Neural cell (in vitro differentiated cells): ENCODE measurements around the gene MYO7A. TPM values are rescaled to one million over a fixed set of nuclear protein-coding genes. Genes with fewer than 3 reads are reported as not detected.

Source experiments
- H2AFZ ChIP-seq: fragments of 200-600, 300-800 bp; sonication (generic), shearing (Covaris generic); 2 replicates; pipeline ENCODE4 v1.6.0; 2014; ENCODE audit warnings: low read depth, mild to moderate bottlenecking, antibody characterized with exemption, low read length, moderate library complexity
- H3F3A ChIP-seq: fragments of 200-600 bp; shearing (Covaris generic); 2 replicates; pipeline ENCODE4 v1.6.1; 2016; ENCODE audit warnings: mild to moderate bottlenecking, moderate library complexity, mixed read lengths, antibody characterized with exemption, low read length; ENCODE audit not compliant: insufficient read depth, poor library complexity, severe bottlenecking
- H3K27ac ChIP-seq: fragments of 200-600, 300-800 bp; sonication (generic), shearing (Covaris generic); 2 replicates; pipeline ENCODE4 v1.5.1; 2014; ENCODE audit warnings: mild to moderate bottlenecking, low read length, moderate library complexity
- H3K27me3 ChIP-seq: fragments of 300-800, 200-600 bp; sonication (generic), shearing (Covaris generic); 2 replicates; pipeline ENCODE4 v1.6.0; 2014; ENCODE audit warnings: mild to moderate bottlenecking, low read depth, low read length, moderate library complexity; ENCODE audit not compliant: insufficient read depth
- H3K36me3 ChIP-seq: fragments of 300-800, 200-600 bp; sonication (generic), shearing (Covaris generic); 2 replicates; pipeline ENCODE4 v1.5.1; 2014; ENCODE audit warnings: mild to moderate bottlenecking, antibody characterized with exemption, low read length, moderate library complexity; ENCODE audit not compliant: insufficient read depth
- H3K4me2 ChIP-seq: fragments of 300-800, 200-600 bp; sonication (generic), shearing (Covaris generic); 2 replicates; pipeline ENCODE4 v1.6.0; 2014; ENCODE audit warnings: mild to moderate bottlenecking, low read length
- H3K4me3 ChIP-seq: fragments of 300-800, 200-600 bp; sonication (generic), shearing (Covaris generic); 2 replicates; pipeline ENCODE4 v1.5.1; 2014; ENCODE audit warnings: mild to moderate bottlenecking, low read length, moderate library complexity
- H3K79me2 ChIP-seq: fragments of 200-600 bp; shearing (Covaris generic); replicated peaks from 2 replicates; pipeline ENCODE4 v1.6.0; 2014; ENCODE audit warnings: mild to moderate bottlenecking, low read length, moderate library complexity; ENCODE audit not compliant: insufficient read depth
- H3K9ac ChIP-seq: fragments of 300-800, 200-600 bp; sonication (generic), shearing (Covaris generic); 2 replicates; pipeline ENCODE4 v1.6.1; 2016; ENCODE audit warnings: mild to moderate bottlenecking, low read length, mixed read lengths
- H3K9me2 ChIP-seq: fragments of 200-600 bp; shearing (Covaris generic); 2 replicates; pipeline ENCODE4 v1.6.1; 2016; ENCODE audit warnings: mild to moderate bottlenecking, low read length, mixed read lengths; ENCODE audit not compliant: insufficient read depth
- H3K9me3 ChIP-seq: fragments of 200-600, 300-800 bp; sonication (generic), shearing (Covaris generic); 2 replicates; pipeline ENCODE4 v1.6.1; 2016; ENCODE audit warnings: mild to moderate bottlenecking, mixed run types, low read length, moderate library complexity, mixed read lengths
- H4K20me1 ChIP-seq: fragments of 200-600 bp; shearing (Covaris generic); 2 replicates; pipeline ENCODE4 v1.6.1; 2016; ENCODE audit warnings: mild to moderate bottlenecking, mixed run types; ENCODE audit not compliant: insufficient read depth
- CTCF ChIP-seq: fragments of 450-650 bp; IDR thresholded peaks from 2 replicates; pipeline ENCODE4 v1.5.1; 2014; ENCODE audit warnings: antibody characterized with exemption, mild to moderate bottlenecking, moderate library complexity; ENCODE audit not compliant: poor library complexity, severe bottlenecking
- EP300 ChIP-seq: fragments of 450-650 bp; conservative IDR thresholded peaks from 2 replicates; pipeline ENCODE4 v1.6.1; 2014; ENCODE audit warnings: antibody characterized with exemption, mild to moderate bottlenecking, moderate library complexity; ENCODE audit not compliant: poor library complexity, severe bottlenecking
- EZH2 ChIP-seq: fragments of 200-600, 300-800 bp; shearing (Covaris generic), sonication (generic); IDR thresholded peaks from 2 replicates; pipeline ENCODE4 v1.6.1; 2014; ENCODE audit warnings: antibody characterized with exemption, low read length, borderline replicate concordance, mild to moderate bottlenecking; ENCODE audit not compliant: insufficient read depth, poor library complexity, severe bottlenecking
- MXI1 ChIP-seq: fragments of 450-650 bp; conservative IDR thresholded peaks from 2 replicates; pipeline ENCODE4 v1.6.1; 2014; ENCODE audit warnings: antibody characterized with exemption, mild to moderate bottlenecking; ENCODE audit not compliant: poor library complexity, severe bottlenecking
- POLR2AphosphoS5 ChIP-seq: IDR thresholded peaks from 2 replicates; pipeline ENCODE4 v1.6.1; 2012
- RAD21 ChIP-seq: fragments of 450-650 bp; conservative IDR thresholded peaks from 2 replicates; pipeline ENCODE4 v1.6.1; 2014; ENCODE audit warnings: antibody characterized with exemption, mild to moderate bottlenecking, moderate library complexity
- REST ChIP-seq: IDR thresholded peaks from 2 replicates; pipeline ENCODE4 v1.6.1; 2012; ENCODE audit warnings: borderline replicate concordance
- SMC3 ChIP-seq: fragments of 450-650 bp; conservative IDR thresholded peaks from 2 replicates; pipeline ENCODE4 v1.6.1; 2014; ENCODE audit warnings: antibody characterized with exemption, mild to moderate bottlenecking, moderate library complexity; ENCODE audit not compliant: poor library complexity
- TAF1 ChIP-seq: IDR thresholded peaks from 2 replicates; pipeline ENCODE4 v1.6.1; 2012; ENCODE audit warnings: low read depth
- polyA plus RNA-seq: library from polyadenylated mRNA; depleted of rRNA; stranded (reverse); fragments of >200 nt; gene quantifications from 2 replicates; pipeline ENCODE4 v1.2.3, GENCODE V29; 2014

MYO7A gene
- polyA plus RNA-seq, 1 donor from 2014 or later: 0.61 TPM

- H3K27me3 ChIP-seq: no peaks in the 10 kb centered on the region
- no peaks in the 10 kb centered on the region for H3F3A ChIP-seq
- H3K9me3 ChIP-seq: no peaks in the 10 kb centered on the region
- no peak overlapping the region for H2AFZ ChIP-seq
- H4K20me1 ChIP-seq: no peaks in the 10 kb centered on the region
- H3K9me2 ChIP-seq: no peaks in the 10 kb centered on the region
- H3K9ac ChIP-seq: no peak overlapping the region
- TF ChIP-seq RAD21 (no peak), TAF1 (no peak), SMC3 (no peak), POLR2AphosphoS5 (no peak), CTCF (no peak), EP300 (no peak), EZH2 (no peak), REST (no peak), MXI1 (no peak)
- H3K27ac ChIP-seq: no peak overlapping the region
- H3K4me2 ChIP-seq: no peak overlapping the region
- H3K36me3 ChIP-seq: no peaks in the 10 kb centered on the region
- H3K4me3 ChIP-seq: no peak overlapping the region
- no peaks in the 10 kb centered on the region for H3K79me2 ChIP-seq
These were observed 15.2 kb upstream of the MYO7A start for GRCh38 chr11:77112641-77113381.

GRCh38 chr11:77113382-77114088, 14.5 kb upstream of the MYO7A start:
- Histone ChIP-seq H3K9me3 (no peaks in the 10 kb centered on the region), H3K36me3 (no peaks in the 10 kb centered on the region), H3K27ac (no peak overlapping the region), H3K4me3 (no peak overlapping the region), H3K27me3 (no peaks in the 10 kb centered on the region), H3K4me2 (no peak overlapping the region), H3K9me2 (no peaks in the 10 kb centered on the region), H3F3A (no peaks in the 10 kb centered on the region), H3K9ac (no peak overlapping the region), H4K20me1 (no peaks in the 10 kb centered on the region), H2AFZ (no peak overlapping the region), H3K79me2 (no peaks in the 10 kb centered on the region)
- TF ChIP-seq POLR2AphosphoS5: no peak
- peak; percentile 17 for TF ChIP-seq RAD21
